NCI-H446 (cell line): ENCODE results near the gene TIMM17A.
"Not testable (repeated sequence)": the region's sequence is repeated elsewhere in the genome, so short reads cannot be mapped to it uniquely, and the experiment has no call there.

Experiments used
- DNase-seq, 2 experiments: peaks; one replicate each; lab custom pipeline; 2025; lab: John Stamatoyannopoulos, UW

Gene TIMM17A

GRCh38 chr1:202016022-202016810 is 60.9 kb downstream of the TIMM17A start:
- no peak for DNase-seq

- no peak for DNase-seq
Observed at GRCh38 chr1:202016811-202017748, 61.8 kb downstream of the TIMM17A start.

GRCh38 chr1:202017749-202018467 is 62.6 kb downstream of the TIMM17A start:
- no peak for DNase-seq

GRCh38 chr1:202018468-202019234 is 63.3 kb downstream of the TIMM17A start:
- DNase-seq = no peak

- DNase-seq = not testable (repeated sequence)
Observed at GRCh38 chr1:202019235-202019558, 63.9 kb downstream of the TIMM17A start.
